Adrenal gland (tissue), 5 donors: Measurements from ENCODE around the gene ST6GALNAC3.

Source experiments
- CTCF ChIP-seq, 6 experiments: fragments of 450-650 bp in 4 of 6; fragments of 200-600 bp in 2 of 6; sonication (generic) in 1 of 6; IDR thresholded peaks; 1 replicate in 5 of 6; 2 replicates in 1 of 6; pipeline versions ENCODE4 v1.5.1 to v1.8.0; 2016 to 2021; ENCODE audit warnings: antibody characterized with exemption in 6 of 6, mild to moderate bottlenecking in 2 of 6, moderate library complexity in 1 of 6
- POLR2A ChIP-seq, 2 donors: fragments of 450-650 bp; IDR thresholded peaks; one replicate each; pipeline ENCODE4 v1.6.1; 2017; ENCODE audit warnings: antibody characterized with exemption in 2 of 2, mild to moderate bottlenecking in 2 of 2, moderate library complexity in 1 of 2
- donor health status: DM: no; HTN: no; CAD: no.

DNA sequence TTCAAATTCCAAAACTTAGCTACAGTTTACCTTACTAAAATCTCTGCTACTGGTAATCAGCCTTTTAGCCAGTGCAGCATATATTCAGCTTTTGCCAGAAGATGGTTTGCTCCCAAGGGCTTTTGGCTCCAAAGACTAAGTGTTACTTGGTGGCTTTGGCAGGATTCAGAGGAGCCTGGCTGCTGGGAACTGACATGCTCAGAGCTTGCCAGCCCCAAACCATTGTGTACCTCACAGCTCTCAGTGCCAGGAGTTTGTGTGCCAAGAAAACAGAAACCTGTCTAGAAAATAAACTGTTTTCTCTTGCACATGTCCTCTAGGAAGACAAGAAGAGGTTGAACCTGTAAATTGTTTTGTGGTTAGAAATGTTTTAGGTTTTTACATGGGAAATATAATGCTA is 315.9 kb downstream of the ST6GALNAC3 start:
- no peak for TF ChIP-seq POLR2A (IDR thresholded peaks at IDR 0.05)
- TF ChIP-seq CTCF (IDR thresholded peaks at IDR 0.05), result no peak
